ENCODE results near the gene THTPA. TPM values are rescaled to one million over a fixed set of nuclear protein-coding genes. Genes with fewer than 3 reads are reported as not detected.

The THTPA gene, protein sequence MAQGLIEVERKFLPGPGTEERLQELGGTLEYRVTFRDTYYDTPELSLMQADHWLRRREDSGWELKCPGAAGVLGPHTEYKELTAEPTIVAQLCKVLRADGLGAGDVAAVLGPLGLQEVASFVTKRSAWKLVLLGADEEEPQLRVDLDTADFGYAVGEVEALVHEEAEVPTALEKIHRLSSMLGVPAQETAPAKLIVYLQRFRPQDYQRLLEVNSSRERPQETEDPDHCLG
- total RNA-seq (2022; extraction: Qiagen RNA extraction; ENCODE audit: low read depth), result 12.6 to 14.8 TPM (median 13.0 TPM) in 5 replicates

DNA sequence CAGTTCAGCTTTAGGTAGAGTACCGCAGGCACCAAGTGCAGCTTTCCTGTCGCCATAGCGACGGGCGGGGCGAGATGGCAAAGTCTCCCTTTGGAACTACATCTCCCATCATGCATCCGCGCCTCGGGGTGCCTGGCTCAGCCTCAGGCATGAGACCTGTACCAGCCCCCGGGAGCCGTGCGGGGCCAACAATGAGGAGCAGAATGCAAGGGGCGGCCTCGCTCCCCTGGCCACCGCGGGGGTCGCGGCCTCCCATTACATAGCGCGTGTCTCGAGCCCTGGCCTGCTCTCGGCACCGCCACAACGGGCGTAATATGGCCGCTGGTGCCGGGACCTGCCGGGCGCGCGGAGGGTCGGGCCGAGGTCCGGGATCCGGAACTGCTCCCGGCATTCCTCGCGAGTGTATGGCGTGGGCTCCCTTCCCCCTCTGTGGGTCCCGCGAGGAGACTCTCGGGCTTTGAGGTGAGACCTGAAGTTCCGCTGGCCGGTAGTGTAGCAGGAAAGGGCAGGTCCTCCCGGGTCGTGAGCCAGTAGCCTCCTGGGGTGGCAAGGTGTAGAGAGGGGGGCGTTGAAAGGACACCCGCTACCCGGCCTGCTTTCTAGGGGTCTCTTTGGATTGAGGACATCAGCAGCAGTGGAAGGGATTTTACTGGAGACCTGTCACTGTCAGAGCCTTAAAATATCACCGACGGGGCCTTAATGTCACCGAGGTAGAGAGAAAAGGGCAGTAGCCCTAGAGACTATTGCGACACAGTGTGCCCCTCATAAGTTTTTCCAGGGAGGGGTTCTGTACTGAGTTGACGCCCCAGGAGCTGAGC, at the start of gene THTPA:
THTPA (plus strand) TSS at position 390 of the 818 bp plus-strand sequence. CDS start 487 bp downstream, outside the sequence.

DNA sequence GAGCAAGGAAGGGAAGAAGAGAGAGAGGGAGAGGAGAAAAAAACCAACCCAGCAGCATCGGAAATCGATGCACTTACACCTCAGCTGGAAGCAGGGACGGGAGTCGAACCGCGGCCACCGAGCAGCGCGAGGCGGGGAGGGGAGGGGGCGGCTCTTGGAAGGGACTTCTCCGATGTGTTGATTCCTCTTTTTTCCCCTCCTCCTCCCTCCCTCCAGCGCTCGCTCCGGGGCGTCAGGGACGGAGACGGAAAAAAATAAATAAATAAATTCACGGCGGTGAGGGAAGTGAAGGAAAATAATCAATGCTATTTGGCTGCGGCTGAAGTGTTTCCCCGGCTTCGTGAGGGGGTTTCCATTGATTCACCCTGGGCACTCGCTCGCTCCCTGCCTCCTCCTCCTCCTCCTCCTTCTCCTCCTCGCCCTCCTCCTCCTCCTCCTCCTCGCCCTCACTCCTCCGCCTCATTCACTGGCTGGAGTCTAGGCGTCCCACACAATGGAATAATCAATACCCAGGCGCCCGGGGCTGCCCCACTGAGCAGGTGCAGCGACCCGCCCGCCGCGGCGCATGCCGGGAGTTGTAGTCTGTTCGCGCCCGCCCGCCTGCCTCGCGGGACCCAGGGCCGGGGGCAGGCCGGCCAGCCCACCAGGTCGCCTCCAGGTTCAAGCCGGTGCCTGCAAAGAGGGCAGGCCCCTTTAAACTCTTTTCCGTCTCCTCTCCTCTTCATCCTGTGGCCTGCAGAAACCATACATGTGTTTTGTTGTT, 4.6 kb upstream of the THTPA start, which contains the start of gene ZFHX2:
ZFHX2 (minus strand) TSS at position 500 of the 763 bp plus-strand sequence. CDS start 16,440 bp downstream, outside the sequence.

DNA sequence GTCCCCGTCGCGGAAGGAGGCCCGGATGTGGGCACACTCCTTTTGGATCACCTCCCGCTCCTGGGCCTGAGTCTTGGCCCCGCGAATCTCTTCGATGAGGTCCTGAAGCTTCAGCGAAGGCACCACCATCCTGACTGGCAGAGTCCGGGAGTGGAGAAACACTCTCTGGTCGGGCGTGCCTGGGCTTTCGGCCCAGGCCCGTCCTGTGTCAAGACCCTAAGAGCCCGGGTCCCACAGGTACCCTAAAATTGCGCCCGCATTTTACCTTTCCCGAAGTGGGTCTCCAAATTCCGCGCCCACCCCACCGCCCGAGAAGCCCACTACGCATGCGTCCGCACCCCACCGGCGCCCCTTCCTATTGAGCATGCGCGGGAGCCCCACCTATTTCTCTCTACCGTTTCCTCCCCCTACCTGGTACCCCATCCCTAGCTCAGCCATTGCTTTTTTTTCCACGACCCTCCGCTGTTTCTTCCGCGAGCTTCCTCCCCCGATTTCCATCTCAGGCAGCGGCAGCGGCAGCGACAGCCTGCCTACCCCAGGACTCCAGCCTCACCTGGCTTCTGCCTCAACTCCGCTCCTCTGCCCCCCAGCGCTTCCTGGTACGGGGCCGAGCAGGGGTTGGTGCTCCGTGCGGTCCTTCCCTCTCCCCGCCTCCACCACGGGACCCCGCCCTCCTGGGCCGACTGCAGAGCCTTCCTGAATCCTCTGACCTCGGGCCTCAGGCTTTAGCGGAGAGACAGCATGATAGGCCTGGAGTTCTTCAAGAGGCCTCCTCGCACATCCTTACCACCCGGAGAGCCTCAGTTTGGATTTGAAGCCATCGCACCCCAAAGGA, 11.3 kb downstream of the THTPA start, which contains the start of gene AP1G2:
AP1G2 (minus strand) TSS at position 606 of the 835 bp plus-strand sequence; CDS start at position 129, 477 bp downstream.

DNA sequence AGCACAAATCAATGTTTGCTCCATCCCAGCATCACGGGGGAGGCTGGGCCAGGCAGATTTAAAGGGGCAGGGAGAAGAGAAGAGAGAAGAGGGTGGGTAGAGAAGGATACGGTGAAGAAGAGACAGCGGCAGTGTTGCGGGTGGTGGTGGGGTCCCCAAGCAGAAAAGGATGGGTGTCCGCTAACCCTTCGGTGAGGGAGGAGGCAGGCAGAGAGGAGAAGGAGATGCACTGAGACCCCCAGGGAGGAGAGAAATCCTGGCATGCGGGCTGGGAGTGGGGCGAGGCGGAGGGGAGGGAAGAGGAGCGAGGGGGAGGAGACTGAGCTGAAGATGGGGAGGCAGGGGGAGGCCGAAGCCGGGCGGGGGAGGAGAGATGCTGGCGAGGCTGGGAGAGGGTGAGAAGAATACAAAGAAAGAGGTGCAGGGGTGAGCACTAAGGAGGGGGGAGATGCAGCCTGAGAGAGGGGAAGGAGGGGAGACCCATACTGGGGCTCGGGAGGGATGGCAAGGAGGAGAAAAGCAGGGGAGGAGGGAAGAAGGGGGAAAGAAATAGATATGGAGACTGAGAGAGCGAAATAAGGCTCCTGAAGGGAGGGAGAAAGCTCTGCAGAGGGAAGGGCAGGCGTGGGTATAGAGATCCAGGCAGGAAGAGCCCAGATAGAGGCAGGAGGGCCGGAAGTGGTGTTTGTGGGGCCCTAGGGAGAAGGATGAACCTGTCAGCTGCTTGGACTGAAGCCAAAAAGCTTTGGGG, 22.7 kb downstream of the THTPA start, which contains the start of gene JPH4:
JPH4 (minus strand) TSS at position 231 of the 751 bp plus-strand sequence. CDS start 1,337 bp downstream, outside the sequence.

Other genes starting within 250 kb of the THTPA start
- gene BCL2L2, start 249.4 kb upstream of the THTPA start, total RNA-seq (2022; extraction: Qiagen RNA extraction; ENCODE audit: low read depth), result 19.2 to 23.2 TPM (median 20.4 TPM) in 5 replicates
- 140 to 164 TPM (median 154 TPM) in 5 replicates for gene PABPN1, start 234.8 kb upstream of the THTPA start, total RNA-seq (2022; extraction: Qiagen RNA extraction; ENCODE audit: low read depth)
- 6.1 to 7.6 TPM (median 6.6 TPM) in 5 replicates for gene SLC22A17, start 203.4 kb upstream of the THTPA start, total RNA-seq (2022; extraction: Qiagen RNA extraction; ENCODE audit: low read depth)
- not detected in 5 replicates for gene EFS, start 191.1 kb upstream of the THTPA start, total RNA-seq (2022; extraction: Qiagen RNA extraction; ENCODE audit: low read depth)
- not detected in 5 replicates for gene IL25, start 183.5 kb upstream of the THTPA start, total RNA-seq (2022; extraction: Qiagen RNA extraction; ENCODE audit: low read depth)
- gene CMTM5, start 179.2 kb upstream of the THTPA start, total RNA-seq (2022; extraction: Qiagen RNA extraction; ENCODE audit: low read depth), result not detected in 5 replicates
- gene MYH6, start 148.0 kb upstream of the THTPA start, total RNA-seq (2022; extraction: Qiagen RNA extraction; ENCODE audit: low read depth), result not detected in 5 replicates
- gene MYH7, start 120.6 kb upstream of the THTPA start, total RNA-seq (2022; extraction: Qiagen RNA extraction; ENCODE audit: low read depth), result not detected in 5 replicates
- 62.3 to 74.9 TPM (median 70.3 TPM) in 5 replicates for gene NGDN, start 86.6 kb upstream of the THTPA start, total RNA-seq (2022; extraction: Qiagen RNA extraction; ENCODE audit: low read depth)
- gene ZFHX2, start 4.5 kb upstream of the THTPA start, total RNA-seq (2022; extraction: Qiagen RNA extraction; ENCODE audit: low read depth), result 0.77 to 2.4 TPM (median 1.7 TPM) in 5 replicates
- 38.5 to 58.5 TPM (median 44.8 TPM) in 5 replicates for gene AP1G2, start 11.5 kb downstream of the THTPA start, total RNA-seq (2022; extraction: Qiagen RNA extraction; ENCODE audit: low read depth)
- 0.03 TPM in 1 of 5 replicates, not detected in the others for gene JPH4, start 22.5 kb downstream of the THTPA start, total RNA-seq (2022; extraction: Qiagen RNA extraction; ENCODE audit: low read depth)
- 7.4 to 11.1 TPM (median 8.2 TPM) in 5 replicates for gene DHRS2, start 80.1 kb downstream of the THTPA start, total RNA-seq (2022; extraction: Qiagen RNA extraction; ENCODE audit: low read depth)